ENCODE data around the gene ATP2C1.

- TF ChIP-seq EZH2phosphoT487 (conservative IDR thresholded peaks at IDR 0.05; ENCODE audit: low read length) (no peak), CTCF (IDR thresholded peaks at IDR 0.05; ENCODE audit: insufficient read depth, low read length, poor library complexity, severe bottlenecking) (no peak)
Observed at GRCh38 chr3:130933801-130934345, 40.0 kb downstream of the ATP2C1 start.

Measured in SU-DHL-6 (cell line).